VCaP (cell line): ENCODE measurements around the gene ETAA1.

Experiments
- H3K27ac ChIP-seq: fragments of 450-650 bp; 2 replicates; pipeline ENCODE4 v1.5.1; 2017
- CTCF ChIP-seq: fragments of 450-650 bp; conservative IDR thresholded peaks from 2 replicates; pipeline ENCODE4 v1.5.1; 2017; ENCODE audit warnings: mild to moderate bottlenecking, moderate library complexity

ETAA1 gene

GRCh38 chr2:67455219-67456142, 58.3 kb downstream of the ETAA1 start:
- TF ChIP-seq CTCF = no peak

GRCh38 chr2:67456428-67456827, 59.3 kb downstream of the ETAA1 start:
- TF ChIP-seq CTCF = no peak
- no peak overlapping the region for H3K27ac ChIP-seq

More at GRCh38 chr2:67455219-67456142, 58.3 kb downstream of the ETAA1 start:
- no peak overlapping the region for H3K27ac ChIP-seq

- TF ChIP-seq CTCF = no peak
- H3K27ac ChIP-seq = no peak overlapping the region
Observed at GRCh38 chr2:67457699-67458098, 60.6 kb downstream of the ETAA1 start.

GRCh38 chr2:67459761-67460160, 62.6 kb downstream of the ETAA1 start:
- H3K27ac ChIP-seq = no peak overlapping the region
- no peak for TF ChIP-seq CTCF
